HEK293T (cell line): ENCODE measurements around the gene SCLY.

Source experiments
- BHLHE40 ChIP-seq: fragments of 450-650 bp; IDR thresholded peaks from 2 replicates; pipeline ENCODE4 v1.6.1; 2016; ENCODE audit warnings: mild to moderate bottlenecking, moderate library complexity, borderline replicate concordance
- FOXK2 ChIP-seq: fragments of 450-650 bp; IDR thresholded peaks from 2 replicates; pipeline ENCODE4 v1.6.1; 2016; ENCODE audit warnings: mild to moderate bottlenecking
- LEF1 ChIP-seq: fragments of 450-650 bp; IDR thresholded peaks from 2 replicates; pipeline ENCODE4 v1.6.1; 2017; ENCODE audit warnings: mild to moderate bottlenecking, borderline replicate concordance
- PKNOX1 ChIP-seq: fragments of 450-650 bp; IDR thresholded peaks from 2 replicates; pipeline ENCODE4 v1.6.1; 2016

DNA sequence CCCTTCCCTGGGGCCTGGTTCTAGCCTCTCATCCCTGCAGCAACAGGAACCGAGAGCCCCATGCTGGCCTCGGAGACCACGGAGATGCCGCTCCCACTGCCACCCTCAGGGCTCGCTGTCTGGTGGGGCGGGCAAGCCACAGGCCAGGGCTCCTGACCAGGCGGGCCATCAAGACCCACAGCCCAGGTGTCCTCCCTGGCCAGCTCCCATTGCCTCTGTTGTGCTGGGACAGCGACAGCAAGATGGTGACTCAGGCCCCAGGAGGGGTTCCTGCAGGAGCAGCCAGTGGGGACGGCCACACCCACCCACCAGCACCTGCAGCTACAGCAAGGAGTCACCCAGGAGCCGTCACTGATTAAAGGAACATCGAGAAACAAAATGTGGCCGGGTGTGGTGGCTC lies 85.0 kb downstream of the SCLY start:
- no peak for TF ChIP-seq PKNOX1
- no peak for TF ChIP-seq FOXK2
- TF ChIP-seq BHLHE40 = no peak
- no peak for TF ChIP-seq LEF1
